Fibroblast of skin of left biceps (primary cell): ENCODE results near the gene FABP7.
A peak's percentile ranks its signal among the peaks of the same experiment; 100 is the strongest.

ENCODE experiments used
- DNase-seq, 2 experiments: peaks; one replicate each; pipeline ENCODE4 v3.0.0-alpha.2; 2013; ENCODE audit warnings: low read depth in 2 of 2

The FABP7 gene

DNA sequence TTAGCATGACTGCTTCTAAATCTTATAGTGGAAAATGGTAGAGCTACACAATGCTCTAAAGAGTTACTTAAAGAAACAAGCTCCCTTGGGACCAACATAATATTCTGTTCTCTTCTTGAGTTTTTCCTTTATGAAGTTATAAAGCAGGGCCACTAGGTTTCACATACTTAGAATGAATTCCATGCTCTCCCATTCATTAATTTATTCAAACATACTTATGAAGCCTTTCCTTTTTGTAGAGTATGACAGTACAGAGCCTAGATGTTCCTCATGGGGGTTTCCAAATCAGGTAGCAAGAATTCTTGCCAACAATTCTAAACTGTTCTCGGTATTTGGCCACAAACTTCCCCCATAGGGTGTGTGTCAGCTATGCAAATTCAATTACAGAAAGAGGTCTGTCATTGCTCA lies 20.6 kb upstream of the FABP7 start:
- DNase-seq = no peak

DNA sequence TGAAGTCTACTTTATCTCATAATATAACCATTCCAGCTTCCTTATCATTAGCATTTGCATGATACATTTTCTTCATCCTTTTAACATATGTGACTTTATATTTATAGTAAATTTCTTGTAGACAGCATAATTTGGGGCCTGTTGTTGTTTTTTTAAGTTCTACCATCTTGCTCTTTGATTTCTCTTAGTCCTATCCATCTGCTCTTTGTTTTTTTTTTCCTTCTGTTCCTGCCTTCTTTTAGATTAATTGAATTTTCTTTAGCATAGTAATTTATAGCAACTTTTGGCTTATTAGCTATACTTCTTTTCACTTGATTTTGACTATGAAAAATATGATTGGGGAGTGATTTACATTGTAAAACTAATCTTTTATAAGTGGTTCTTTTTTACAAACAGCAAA lies 19.2 kb upstream of the FABP7 start:
- no peak for DNase-seq

DNA sequence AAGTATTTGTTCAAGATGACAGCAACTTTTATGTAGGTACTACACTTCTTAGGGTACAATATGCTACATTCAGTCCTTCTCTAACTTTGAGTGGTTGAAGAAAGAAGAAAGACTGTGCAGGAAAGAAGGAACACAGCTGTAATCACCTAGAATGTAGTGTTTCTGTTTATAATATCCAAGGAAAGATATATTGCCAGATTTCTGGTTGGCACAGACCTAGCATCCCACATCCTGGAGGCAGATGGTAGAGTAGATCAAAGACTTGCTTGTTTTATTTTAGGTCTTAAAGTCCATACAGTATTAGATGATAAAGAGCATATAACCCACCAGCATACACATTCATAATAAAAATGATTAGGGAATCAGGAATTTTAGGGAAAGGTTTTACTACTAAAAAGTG lies 13.3 kb upstream of the FABP7 start:
- no peak for DNase-seq

DNA sequence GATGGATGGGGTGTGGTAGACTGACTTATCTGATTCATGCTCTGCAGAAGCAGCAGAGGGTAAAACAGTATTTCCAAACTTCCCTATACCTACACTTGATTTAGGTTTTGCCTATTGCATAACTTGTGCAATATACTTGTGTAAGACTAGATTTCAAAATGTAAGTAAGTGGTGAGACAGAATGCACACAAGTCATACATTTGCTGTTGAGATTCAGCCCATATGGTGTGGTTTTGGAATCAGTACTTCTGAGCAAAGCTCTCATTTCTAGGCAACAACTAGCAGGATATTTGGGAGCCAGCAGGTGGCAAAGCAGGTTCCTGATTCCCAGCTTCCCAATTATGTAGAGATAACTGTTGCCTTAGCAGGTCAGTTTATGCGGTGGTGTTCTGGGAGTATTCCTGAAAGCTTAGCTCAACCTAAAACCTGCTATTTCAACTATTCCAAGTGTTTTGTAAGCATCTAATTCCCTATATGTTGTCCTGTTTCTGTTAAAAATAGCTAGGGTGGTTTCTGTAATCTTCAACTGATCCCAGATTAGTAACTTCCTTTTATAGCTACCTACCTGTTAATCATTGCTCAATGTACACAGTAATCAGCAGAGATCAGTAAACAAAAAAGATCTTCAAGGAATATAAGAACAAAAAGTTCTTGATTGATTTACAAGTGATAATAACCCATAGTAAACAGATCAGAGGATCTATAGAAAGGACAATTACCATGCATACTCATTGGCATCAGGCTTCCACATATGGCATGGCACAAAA lies 8.5 kb upstream of the FABP7 start:
- no peak for DNase-seq

DNA sequence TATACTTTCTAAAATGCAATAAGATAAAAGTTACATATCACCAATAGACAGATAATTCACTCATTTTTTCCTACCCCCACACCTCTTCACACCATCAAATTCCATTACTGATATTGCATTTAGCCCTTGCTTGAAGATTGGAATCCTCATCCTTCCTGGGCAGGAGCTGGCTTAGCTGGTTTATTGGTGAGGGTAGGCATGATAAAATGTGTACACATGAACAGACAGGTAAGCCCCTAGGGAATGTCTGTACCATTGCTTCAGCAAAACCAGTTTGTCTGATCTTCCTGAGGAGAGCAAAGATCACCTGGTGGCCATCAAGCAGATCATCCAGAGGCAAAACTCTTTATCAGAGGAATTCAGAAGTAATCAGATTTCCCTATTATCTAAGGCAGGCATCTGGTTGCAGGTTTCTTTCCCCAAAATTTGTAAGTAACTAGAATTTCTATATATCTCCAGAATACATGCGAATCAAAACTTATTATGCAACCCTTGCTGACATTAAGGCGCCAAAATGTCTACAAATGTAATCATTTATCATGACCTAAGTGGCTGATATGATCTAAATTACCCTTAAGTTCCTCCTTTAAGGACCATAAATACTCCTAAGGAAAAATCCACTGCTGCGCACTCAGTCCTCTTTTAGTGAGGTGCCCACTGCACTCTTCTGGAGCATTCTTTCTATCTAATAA lies 6.6 kb upstream of the FABP7 start:
- DNase-seq = no peak

DNA sequence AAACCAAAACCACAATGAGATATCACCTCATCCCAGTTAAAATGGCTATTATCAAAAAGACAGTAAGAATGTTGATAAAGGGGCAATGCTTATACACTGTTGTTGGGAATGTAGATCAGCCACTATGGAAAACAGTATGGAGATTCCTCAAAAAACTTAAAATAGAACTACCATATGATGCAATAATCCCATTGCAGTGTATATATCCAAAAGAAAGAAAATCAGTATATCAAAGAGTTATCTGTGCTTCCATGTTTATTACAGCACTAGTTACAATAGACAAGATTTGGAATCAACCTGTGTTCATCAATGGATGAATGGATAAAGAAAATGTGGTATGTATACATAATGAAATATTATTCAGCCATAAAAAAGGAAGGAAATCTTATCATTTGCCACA lies 3.5 kb upstream of the FABP7 start:
- DNase-seq = no peak

DNA sequence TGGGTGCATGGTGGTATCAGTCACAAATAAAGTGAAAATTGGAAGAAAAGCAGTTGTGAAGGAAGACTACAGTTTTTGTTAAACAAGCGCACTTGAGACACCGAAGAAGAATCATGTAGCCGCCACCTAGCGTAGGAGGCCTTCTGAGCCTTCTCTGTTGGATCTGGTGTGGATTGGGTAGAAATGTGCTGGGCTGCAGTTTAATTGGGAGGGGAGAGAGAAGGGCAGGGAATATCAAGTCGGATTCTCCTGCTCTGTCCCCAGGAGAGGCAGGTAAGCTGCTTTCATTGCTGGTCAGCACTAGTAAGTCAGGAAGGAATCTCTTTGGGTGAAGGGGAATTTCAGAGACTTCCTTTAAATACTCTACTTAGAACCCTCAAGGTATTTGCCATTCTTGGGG lies 1.2 kb upstream of the FABP7 start:
- no peak for DNase-seq

DNA sequence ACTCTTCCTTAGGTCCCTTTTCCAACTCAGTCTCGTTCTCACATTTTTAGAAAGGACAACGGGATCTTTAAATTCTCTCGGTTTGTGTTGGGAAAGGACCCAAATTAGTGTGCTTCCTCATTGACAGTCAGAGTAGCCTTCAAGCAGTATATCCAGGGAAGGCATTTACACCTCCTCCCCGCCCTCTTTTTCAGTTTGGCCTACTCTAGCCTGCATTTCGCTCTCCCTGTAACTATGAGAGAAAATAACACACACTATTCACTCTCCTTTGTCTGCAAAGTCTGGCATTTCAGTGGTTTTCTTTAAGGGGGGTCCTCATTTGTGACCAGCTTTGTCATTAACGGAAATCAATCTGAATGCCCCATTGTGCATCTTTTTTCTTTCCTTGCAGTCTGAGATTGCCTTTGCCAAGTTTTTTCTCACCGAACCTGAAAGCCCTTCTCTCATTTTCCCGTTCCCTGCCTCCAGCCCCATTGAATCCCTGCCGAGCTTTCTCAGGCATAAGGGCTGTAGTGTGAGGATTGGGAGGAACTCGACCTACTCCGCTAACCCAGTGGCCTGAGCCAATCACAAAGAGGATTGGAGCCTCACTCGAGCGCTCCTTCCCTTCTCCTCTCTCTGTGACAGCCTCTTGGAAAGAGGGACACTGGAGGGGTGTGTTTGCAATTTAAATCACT lies 393 bp upstream of the FABP7 start:
- no peak for DNase-seq

DNA sequence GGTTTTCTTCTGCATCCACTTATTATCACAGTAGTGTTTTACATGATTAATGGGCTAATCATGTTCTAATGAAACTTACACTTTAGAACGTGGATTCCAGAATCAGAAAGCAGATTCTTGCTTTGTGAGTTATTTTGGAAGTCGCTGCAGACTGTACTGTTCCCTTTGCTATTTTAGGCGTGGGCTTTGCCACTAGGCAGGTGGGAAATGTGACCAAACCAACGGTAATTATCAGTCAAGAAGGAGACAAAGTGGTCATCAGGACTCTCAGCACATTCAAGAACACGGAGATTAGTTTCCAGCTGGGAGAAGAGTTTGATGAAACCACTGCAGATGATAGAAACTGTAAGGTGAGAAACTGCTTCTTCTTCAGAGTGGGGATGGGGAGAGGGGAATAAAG lies 598 bp downstream of the FABP7 start:
- no peak for DNase-seq

DNA sequence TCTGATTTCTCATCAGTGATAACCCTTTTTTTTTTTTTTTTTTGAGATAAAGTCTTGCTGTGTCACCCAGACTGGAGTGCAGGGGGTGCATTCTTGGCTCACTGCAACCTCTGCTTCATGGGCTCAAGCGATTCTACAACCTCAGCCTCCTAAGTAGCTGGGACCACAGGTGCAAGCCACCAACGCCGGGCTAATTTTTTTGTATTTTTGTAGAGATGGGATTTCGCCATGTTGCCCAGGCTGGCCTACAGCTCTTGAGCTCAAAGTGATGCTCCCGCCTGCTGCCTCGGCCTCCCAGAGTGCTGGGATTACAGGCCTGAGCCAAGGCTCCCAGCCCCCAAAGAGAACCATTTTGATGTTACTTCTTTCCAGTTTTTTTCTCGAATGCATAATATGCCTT lies 2.2 kb downstream of the FABP7 start:
- DNase-seq = no peak

DNA sequence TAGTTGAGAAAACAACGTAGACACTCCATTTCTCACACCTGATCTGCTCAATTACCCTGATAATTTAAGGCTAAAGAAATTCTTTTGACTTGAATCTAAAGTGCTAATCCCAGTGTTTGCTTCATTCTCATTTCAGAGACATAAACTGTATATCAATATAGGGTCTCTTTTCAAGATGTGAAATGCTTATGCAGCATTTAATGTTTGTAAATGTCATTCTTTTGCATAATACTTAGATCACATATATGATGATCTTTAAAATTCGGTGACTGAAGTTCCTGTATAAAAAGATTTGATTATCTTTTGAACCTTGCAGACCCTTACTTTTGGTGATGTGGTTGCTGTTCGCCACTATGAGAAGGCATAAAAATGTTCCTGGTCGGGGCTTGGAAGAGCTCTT lies 3.9 kb downstream of the FABP7 start:
- DNase-seq = no peak

DNA sequence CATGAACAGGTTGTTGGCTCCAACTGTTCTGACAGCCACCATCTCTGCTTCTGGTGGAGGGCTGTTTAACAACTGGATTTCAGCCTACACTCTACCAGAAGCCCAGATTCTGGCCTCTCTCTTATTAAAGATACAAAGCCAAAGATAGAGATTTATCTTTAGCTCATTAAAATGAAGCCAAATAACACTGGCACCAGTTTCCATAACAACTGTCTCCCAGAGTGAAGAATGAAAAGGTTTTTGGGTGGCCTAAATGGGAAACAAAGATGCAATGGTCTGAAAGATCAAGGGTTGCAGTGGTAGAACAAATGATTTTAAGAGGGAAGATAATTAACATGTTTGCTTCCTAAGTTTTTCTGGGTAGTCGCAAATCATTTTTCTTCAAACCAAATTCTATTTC lies 6.4 kb downstream of the FABP7 start:
- DNase-seq = no peak

DNA sequence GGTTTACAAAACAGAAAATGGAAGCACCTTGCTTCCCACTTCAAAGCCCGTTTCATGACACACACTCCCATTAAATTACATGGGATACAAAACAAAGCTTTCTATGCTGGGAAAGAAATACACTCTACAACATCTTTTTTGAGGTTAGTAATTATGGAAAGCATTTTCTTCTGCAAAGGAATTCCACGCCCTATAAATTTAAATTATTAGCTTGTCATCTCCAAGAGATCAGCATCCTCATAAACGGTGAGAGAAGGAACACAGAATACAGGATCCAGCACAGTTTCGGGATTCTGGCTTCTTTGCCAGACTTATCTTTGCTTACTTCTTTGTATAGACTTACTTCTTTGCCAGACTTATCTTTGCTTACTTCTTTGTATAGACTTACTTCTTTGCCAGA lies 8.2 kb downstream of the FABP7 start:
- DNase-seq = peak in 1 of 2 experiments; percentile 20

DNA sequence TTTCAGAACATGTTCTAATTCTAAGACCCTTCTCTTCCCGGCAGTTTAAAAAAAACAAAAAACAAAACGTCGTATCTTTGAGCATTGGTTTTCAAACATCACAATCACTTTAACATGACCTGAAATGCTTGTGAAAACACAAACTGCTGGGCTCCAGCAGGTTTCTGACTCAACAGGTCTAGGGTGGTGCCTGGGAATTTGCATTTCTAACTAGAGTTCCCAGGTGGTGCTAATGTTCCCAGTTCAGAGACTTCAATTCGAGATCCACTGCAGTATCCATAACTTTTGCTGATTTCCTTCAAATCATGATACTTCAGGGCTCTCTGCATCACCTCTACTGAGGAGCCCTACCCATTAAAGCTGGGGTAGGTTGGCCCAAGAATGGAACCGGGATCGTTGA lies 8.7 kb downstream of the FABP7 start:
- DNase-seq = no peak

DNA sequence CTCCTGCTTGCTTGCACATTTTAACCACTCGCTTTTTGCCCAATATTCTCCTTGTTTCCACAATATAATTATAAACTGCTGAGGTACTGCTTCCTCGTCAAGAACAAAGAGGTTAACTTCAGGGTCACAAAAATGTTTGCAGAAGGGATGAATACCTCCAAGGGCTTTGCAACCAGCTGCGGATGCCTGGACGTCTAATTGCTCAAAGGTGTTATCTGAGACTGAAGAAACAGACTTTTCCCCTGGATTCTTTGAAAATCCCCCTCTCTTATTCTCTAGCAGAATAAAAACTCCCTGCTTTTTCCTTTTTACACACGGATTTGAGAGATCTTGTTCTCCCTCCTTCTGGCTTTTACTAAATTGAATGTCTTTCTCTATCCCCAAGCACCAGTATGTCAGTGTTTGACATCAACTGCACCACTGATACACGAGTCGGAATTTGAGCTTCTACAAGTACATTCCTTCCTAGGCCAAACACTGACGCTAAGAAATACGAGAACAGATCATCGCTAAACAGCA lies 9.2 kb downstream of the FABP7 start:
- peak in 1 of 2 experiments; percentile 54 for DNase-seq

DNA sequence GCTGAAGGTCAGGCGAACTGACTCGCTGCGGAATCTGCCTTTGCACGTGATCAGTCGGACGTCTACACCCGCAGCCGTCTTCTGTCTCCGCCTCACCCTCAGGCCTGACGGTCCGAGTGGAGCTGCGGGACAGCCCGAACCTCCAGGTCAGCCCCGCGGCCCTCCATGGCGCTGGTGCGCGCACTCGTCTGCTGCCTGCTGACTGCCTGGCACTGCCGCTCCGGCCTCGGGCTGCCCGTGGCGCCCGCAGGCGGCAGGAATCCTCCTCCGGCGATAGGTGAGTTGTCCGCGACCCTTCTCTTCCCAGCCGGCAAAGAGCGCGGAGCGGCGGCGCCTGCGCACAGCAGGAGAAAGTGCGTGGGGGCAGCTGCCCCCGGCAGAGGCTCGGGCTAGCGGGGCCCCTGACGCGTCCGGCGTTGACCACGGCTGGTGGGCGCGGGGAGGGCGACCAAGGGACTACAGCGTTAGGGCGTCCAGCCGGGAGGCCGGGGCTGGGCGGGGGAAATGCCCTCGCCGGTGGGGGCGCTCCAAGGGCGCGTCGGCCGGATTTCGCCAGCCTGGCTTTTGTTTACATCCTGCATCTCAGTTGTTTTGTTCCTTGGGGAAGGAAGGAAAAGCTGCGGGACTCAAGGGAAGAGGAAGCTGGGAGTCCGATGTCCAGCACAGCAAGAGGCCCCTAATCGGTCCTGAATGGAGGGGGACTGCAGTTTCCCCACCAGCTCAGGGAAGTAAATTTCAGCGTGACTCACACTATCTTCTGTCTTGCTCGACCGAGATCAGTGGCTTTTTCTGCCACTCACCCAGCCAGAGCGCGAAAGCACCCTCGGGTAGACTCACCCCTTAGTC lies 9.9 kb downstream of the FABP7 start, which contains the start of gene SMPDL3A:
Gene SMPDL3A, plus strand, starts transcription at position 77 of the 846 bp plus-strand sequence. Its CDS starts 89 bp downstream, at position 166.
- no peak for DNase-seq

DNA sequence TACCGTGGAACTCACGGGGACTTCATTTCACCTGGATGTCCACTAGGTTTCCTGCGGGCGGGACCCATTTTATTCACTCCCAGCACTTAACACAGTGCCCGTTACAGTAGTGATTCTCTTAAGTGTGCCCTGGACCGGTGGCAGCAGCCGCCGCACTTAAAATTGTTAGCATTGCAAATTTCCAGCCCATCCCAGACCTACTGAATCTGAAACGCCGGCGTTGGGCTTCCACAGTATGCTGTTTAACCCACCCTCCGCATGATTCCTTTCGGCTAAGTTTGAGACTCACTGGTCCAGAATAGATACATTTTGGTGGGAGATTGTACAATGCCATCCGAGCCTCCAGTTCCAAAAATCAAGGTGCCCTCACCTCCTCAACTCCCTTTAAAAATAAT lies 10.5 kb downstream of the FABP7 start:
- no peak for DNase-seq

DNA sequence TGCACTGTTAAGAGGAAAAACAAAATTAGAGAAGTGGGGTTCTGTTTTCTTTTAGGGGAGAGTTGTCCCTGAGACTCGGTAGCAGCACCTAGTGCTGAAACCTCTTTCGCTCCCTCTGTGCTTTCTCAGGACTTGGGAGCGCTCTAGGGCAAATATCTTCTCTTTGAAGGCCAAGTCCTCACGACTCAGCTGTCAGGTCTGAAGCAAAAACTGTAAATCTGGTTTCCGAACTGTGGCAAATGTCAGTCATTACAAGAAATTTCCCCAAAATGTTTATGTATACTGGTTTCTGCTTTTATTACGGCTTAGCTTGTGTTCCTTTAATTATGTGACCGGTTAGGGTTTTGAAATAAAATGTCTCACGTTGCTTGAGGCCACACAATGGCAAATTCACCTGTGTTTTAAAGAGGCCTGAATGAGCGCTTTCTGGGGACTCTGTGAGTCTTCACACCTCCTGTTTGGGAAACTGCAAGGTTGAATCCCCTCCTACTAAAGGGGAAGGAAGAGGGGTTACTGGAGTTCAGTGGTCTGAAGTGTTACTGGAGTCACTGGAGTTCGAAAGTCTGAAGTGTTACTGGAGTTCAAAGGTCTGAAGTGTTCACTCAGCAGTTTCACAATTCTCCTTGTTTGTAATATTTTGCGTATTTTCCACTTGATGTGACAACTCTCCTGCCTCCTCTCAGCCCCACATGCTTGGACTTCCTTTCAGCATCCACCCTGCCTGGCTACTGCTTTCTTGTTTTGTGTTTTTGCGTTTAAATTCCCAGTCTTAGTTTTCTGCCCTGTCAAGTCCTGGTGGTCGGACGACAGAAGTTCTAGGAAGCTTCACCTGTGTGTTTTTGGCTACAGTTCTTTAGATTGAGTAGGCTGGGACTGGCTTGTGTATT lies 11.2 kb downstream of the FABP7 start:
- DNase-seq = no peak

DNA sequence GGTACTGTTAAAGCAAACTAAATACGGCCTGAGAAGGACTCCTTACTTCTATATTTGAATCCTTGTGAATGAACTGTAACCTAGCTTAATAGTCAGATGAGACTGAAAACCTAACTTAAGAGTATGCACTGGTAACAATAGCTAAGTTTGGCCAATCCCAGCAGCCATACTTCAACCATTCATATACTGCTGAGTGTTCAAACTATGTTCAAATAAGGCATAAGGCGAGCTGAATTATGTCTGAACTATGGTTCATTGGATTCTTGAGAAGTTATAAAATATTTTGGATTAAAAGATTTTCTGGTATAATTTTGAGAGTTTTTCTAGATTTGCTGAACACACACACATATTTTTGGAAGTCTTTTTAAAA lies 11.8 kb downstream of the FABP7 start:
- DNase-seq = no peak

DNA sequence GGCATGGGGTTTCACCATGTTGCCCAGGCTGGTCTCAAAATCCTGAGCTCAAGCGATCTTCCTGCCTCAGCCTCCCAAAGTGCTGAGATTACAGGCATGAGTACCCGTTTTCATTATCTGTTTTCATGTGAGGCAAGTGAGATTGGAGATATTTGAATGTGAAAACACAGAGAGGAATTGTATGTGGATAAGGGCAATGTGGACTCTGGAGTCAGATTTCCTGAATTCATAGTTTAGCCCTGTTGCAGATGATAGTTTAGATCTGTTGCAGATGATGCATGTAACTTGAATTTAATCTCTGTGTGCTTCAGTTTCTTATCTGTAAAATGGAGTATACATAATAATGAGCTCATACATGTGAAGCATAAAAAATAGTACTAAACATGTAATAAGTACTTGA lies 13.2 kb downstream of the FABP7 start:
- DNase-seq = no peak

DNA sequence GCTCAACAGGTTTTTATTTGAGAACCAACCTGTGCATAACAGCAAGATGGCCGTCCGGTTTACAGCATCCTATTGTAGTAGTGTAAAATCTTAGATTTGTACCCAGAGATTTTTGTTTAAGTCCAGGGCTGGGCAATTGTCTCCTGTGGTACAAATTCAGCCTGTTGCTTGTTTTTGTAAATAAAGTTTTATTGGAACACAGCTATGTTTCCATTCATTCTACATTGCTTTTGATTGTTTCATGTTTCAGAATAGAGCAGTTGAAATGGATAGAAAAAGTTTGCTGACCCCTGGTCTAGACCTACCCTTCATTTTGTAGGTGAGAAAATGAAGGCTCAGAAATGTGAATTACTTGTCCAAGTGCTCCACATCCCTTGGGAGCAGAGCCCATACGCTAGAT lies 18.0 kb downstream of the FABP7 start:
- DNase-seq = no peak
